Measurements from ENCODE around the gene JPH3.
A peak's percentile ranks its signal among the peaks of the same experiment; 100 is the strongest.

The JPH3 gene

DNA sequence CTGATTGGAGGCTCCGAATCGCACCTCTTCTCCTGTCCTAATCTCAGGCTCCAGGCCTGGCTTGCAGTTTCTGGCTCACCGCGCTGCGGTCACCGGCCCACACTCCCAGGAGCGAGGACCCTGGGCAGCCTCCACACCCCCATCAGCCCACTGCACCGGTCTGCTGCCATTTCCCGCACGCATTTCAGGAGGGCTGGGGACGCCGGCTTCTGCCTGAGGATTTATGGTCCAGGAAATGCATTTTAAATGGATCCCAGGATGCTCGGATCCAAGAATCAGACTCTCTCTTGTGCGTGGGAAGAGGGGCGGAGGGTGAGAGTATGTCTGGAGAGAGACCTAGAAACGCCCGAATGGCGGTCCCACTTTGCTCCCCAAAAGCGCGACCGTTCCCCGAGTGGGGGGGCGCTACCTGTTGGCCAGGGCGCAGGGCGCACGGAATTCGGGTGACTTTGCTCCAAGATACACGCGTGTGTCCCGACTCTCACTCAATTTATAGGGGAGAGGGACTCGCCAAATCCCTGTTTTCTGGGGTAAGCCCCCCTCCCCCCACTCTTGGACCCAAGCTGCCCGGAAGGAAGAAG lies 817 bp upstream of the JPH3 start:
- DNase-seq = no peak

DNA sequence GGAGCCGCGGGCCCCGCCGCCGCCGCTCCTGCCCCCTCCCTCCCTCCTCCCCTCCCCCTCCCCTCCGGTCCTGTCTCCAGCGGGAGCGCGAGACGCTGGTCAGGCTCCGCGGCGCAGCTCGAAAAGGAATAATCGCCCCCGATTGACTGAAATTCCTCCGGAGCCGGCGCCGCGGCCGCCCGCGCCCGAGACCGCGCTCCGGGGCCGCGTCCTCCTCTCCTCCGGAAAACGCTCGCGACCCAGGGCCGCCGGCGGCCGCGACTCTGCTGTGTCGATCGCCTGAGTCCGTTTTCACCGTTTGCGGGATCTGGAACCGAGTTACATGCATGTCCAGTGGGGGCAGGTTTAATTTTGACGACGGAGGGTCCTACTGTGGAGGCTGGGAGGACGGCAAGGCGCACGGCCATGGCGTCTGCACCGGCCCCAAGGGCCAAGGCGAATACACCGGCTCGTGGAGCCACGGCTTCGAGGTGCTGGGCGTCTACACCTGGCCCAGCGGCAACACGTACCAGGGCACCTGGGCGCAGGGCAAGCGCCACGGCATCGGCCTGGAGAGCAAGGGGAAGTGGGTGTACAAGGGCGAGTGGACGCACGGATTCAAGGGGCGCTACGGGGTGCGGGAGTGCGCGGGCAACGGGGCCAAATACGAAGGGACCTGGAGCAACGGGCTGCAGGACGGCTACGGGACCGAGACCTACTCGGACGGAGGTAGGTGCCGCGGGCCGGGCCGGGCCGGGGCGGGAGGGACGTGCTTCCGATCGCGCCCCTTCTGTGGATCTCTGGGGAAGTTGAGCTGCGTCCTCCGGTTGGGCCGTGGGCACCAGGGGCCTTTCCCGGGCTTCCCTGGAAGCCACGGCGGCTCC lies 744 bp downstream of the JPH3 start:
- no peak for DNase-seq

DNA sequence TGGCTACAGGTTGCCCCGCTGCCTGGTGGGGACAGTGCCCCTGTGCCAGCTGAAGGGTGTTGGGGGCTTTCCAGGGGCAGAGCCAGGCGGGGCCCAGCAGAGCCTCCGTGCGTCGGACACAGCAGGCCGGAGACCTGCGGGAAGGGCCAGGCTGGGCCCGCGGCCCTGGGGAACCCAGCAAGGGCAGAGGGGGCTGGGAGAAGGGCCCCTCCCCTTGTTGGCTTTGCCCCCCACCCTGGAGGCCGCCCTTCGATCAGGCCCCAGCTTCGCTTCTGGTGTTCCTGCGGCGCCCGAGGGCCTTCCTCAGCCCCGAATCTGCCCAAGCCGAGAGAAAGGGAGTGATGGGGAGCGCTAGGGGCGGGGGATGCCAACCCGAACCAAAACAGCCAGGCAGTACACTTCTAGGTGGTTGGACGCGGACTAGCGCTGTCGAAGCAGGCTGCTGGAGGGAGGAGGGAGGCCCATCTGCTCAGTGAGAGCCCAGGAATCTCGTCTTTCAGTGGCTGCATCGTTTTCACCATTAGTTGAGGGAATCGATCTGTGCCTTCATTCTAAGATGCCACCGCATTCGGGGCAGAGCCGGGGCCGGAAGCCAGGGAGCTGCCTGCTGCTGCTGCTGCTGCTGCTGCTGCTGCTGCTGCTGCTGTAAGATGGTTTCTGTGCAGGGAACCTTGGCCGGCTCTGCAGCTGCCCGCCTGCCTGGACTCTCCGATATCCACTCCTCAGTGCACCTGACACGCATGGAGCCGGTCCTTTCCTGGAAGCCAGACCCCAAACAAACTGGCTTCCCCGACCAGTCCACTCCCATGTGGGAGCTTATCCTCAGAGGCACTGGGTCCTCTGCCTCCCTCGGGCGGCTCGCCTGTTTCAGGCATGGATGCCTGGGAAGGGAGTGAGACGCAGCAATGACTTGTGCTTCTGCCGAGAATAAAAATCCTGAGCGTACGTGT lies 1.7 kb downstream of the JPH3 start:
- no peak for DNase-seq

DNA sequence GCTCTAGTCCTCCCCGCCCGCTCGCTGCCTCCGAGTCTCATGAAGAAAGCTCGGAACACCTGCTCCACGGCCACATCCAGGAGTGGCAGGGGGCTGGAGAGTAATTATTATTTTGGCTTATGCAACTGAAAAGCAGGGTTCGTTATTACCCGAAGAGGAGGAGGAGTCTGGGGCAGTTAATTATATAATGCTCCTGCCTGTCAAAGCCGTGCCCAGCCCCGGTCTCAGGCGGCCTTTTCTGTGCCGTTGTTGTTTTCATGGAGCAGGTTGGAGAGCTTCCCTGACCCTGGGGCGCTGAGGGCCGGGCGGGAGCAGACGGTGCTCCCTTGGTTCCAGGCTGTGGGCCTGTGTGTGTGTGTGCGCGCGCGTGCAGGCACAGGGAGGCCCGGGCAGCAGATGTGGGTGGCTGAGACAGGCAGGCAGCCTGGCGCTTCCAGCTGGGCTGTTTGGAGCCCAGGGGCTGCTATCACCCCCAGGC lies 2.4 kb downstream of the JPH3 start:
- DNase-seq = no peak

DNA sequence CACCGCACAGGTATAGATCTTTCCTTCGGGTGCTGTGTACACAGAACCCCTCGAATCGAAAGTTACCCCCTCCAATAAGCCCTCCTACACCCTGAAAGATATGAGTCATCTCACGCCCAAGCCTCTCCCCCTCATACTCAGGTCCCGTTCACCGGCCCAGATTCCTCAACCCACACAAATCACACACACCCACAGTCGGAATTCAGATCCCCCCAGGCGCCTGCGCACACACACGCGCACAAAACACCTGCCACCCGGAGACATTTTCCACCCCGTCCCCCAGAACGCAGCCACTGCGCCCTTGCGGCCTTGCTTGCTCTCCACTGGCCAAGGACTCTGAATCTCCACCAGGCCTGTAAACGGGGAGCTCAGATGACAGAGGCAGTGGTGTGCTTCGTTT lies 4.9 kb downstream of the JPH3 start:
- DNase-seq = no peak

DNA sequence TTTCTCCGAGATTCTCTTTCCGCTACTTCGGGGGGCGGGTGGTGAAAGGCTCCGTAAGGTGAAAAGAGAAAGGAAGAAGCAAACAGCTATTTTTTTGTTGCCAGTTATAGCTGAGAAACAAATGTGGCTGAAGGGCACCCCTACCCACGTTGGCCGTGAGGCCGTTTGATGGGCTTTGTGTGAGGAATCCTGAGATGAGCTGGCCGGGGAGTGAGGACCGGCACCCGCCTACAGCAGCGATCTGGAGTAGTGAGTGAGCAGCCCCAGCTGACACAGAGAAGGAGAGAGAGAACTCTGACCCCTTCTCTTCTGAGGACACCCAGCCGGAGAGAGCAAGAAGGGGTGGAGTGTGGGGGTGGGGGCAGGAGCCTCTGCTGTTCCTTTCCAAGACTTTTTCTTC lies 5.6 kb downstream of the JPH3 start:
- no peak for DNase-seq

DNA sequence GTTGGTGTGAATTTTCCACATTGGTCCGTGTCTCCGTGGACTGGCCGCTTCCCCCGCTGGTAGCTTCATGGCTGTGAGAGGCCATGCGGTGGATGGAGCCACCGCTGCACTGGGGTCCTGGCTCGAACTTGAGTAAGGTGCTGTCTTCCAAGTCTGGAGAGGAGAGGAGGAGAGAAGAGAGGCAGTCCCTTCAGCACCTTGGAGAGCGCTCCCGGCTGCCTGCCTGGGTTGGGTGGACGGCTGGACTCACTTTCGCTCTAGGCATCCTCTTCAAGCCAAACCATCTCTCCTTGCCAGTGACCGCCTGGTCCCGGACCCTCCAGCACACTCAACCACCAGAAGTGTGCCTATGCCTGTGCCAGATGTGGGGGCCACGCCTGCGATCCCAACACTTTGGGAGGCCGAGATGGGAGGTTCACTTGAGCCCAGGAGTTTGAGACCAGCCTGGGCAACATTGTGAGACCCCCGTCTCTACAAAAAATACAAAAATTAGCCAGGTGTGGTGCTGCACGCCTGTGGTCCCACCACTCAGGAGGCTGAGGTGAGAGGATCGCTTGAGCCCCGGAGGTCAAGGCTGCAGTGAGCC lies 6.2 kb downstream of the JPH3 start:
- DNase-seq = peak; percentile 6 to 42

DNA sequence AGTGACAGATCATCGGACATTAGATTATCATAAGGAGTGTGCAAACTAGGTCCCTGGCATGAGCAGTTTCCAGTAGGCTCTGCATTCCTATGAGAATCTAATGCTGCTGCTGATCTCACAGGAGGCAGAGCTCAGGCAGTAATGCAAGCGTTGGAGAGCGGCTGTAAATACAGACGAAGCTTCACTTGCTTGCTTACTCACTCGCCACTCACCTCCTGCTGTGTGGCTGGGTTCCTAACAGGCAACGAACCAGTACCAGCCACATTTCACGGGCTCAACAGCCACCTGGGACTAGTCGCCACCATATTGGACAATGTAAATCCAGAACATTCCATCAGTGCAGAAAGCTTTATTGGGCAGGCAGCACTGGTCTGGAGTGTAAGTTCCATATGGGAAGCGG lies 7.7 kb downstream of the JPH3 start:
- DNase-seq = no peak

DNA sequence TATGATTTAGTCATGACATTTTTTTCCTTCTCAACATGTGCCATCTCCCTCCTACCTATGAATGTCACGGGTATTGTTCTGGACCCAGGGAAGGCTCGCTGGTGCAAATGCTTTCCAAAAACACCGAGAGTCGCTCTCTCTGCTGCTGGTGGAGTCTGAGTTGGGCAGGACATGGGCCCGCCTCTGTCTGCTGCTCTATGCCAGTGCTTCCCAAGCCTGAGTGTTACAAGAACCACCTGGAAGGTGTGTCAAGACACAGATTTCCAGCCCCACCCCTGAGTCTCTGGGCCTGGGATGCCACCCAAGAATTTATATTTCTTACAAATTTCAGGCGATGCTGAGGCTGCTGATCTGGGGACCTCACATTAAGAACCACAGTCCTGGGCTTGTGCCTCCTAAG lies 9.1 kb downstream of the JPH3 start:
- DNase-seq = no peak

DNA sequence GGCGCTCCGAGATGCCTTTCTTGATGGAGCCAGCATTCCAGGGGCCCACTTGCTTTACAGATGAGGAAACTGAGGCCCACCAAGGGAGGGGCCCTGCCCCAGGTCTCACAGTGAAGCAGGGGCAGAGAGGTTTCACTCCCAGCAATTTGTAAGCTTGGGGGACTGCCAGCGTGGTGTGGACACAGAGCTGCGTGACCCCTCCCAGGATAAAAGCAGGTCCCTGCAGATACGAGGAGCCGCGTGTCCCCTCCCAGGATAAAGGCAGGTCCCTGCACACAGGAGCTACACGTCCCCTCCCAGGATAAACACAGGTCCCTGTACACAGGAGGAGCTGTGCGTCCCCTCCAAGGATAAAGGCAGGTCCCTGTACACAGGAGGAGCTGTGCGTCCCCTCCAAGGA lies 11.7 kb downstream of the JPH3 start:
- DNase-seq = no peak

DNA sequence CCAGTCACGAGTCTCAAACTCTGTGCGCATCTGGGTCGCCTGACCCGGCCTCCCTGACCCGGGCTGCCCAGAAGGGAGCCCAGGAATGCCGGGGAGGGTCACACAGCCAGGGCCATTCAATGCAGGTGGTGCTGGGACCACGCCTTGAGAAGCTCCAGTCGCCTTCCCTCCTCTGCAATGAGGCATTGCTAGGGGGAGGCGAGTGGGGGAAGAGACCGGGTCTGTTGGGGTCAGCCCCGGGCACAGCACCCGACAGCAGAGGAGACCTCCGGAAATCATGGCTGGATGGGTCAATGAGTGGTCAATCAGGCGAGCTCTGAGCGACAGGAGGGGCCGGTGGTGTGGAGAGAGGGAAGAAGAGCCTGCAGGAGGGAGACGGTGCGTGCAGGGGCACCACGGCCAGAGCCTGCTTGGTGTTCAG lies 13.3 kb downstream of the JPH3 start:
- DNase-seq = no peak

DNA sequence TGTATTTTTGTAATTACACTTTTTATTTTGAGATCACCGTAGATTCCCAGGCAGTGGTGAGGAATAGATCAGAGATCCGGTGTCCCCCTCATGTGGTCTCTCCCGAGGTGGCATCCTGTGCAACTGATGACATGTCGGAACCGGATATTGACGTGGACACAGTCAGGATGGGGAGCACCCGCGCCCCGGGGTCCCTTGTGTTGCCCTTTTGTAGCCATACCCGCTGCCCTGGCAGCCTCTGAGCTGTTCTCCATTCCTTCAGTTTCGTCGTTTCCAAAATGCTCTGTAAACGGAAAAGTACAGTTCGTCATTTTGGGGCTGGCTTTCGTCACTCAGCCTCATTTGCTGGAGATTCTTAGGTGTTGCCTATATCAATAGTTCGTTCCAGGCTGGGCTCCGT lies 14.2 kb downstream of the JPH3 start:
- DNase-seq = no peak

DNA sequence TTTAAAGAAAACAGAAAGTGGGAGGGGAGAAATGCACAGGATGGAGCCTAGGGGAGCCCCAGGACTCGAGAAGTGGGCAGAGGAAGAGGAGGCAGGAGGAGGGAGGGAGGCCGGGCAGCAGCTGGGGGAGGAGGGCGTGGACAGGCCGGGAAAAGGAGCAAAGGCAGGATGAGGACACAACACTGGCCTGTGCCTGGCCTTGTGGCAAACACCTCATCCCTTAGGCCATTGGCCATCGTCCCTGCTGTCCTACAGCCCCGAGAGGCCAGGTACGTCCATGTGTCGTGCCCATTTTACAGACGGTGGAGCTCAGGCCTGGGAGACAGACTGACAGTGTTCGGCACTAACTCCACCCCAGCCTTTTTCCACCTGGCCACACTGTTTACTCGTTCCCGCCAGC lies 15.9 kb downstream of the JPH3 start:
- no peak for DNase-seq

DNA sequence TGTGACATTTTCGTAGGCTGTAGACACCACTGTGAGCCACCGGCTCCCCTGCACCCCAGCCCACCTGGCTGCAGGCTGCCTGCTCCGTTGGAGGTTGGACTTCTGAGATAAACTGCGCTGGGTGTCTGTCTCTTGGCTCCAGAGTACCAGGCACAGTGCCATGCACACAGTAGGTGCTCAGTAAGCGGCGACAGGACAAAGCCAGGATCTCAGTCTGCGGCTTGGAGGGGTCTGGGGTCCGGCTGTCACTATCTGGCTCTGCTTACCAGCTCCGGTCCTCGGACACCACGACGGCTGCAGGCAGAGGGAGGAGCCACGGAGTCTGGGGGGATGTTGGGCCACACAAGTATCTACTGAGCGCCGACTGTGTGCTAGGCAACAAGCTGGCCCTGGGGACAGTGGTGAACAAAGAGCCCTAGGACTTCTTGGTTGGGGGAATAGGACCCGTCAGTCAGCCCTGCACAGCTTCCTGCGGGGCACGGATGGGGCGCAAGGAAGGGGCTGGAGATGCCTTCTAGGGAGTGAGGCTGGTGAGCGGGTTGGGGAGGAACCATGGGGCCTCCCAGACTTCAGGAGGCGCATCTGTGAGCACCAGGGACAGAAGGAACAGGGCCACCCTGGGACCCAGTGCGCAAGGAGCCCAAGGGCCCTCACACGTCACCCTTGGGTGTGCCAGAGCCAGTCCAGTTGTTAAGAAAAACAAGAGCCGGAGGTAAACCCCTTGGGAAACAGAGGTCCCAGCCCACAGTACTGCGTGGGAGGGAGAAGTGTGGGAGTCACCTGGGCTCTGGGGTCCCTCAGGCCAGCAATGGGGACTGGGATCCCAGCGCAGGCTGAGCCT lies 17.3 kb downstream of the JPH3 start:
- no peak for DNase-seq

DNA sequence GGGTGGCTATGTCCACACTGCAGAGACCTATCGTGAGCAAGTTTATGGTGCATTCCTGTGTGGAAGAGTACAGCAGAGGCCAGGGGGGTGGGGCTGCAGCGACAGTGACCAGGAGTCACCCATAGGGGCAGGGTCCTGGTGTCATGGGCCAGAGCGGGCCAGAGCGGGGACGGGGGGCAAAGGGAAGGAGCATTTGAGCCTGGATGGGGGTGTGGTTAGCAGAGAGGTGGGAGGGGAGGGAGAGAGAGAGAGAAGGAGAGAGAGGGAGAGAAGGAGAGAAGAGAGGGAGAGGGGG lies 17.8 kb downstream of the JPH3 start:
- no peak for DNase-seq

DNA sequence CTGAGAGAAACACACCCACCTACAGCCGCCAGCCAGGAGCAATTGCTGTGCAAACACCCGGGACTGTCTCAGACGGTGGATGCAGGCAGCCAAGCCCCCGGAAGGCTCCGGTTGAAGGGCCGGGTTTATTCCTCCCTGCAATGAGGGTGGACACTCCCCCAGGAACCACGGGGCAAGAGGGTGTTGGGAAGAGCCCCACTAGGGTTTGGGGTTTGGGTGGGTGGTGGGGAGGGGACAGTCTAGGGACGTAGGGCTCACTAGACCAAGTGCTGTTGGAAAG lies 19.2 kb downstream of the JPH3 start:
- no peak for DNase-seq

DNA sequence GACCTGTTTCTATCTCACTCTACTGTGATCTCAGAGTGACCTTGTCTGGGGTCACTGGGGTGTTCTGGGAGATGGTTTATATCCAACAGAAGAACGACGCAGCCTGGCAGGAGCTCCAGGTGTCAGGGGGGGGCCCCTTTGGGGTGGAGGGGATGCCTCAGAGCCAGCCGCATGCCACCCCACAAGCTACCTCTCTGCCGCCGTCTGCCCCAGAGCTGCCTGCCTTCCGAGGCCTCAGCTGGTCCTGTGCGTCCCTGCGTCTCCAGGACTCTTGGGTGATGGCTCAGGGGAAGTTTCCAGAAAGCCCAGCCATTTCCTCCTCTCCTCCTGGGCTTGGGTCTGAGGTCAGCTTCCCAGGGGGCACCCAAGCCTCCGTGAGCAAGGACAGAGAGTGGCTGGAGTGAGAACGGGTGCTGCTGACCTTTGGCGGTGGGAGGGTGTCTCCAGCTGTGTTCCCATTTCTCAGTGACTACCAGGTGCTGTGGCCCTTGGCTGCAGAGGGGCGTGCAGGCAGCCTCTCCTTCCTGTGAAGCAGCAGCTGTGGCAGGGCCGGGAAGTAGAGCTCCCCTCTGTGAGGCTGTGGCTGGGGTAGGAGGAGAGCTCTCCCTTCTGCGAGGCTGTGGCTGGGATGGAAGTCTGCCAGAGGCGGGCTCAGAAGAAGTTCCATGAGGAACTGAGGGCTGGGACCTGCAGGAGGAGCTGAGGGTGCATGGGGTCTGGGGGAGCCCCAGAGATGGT lies 19.8 kb downstream of the JPH3 start:
- no peak for DNase-seq

DNA sequence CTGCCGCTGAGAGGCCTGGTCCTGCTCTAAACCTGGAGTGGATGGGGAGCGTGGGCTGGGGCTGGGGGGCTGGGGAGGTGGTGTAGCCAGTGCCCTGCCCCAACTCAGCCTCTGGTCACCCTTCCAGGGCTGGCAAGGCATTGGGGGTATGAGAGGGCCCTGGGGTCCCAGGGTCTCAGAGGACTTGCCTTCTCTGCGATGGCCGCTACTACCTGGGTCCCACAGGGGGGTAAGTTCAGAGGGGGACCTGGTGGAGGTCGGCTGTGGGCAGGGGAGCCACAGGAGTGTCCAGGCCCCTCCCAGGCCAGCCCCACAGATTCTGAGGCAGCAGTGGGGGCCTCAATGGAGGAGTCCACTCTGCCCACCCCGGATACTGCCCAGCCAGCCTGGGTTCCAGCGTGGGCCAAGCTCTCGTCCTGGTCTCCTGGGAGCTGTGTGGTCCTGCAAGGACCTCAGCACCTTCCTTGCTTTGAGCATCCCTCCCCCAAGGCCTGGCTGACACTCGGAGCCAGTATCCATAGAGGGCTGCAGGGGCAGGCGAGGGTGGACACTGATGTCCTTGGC lies 20.5 kb downstream of the JPH3 start:
- DNase-seq = no peak

DNA sequence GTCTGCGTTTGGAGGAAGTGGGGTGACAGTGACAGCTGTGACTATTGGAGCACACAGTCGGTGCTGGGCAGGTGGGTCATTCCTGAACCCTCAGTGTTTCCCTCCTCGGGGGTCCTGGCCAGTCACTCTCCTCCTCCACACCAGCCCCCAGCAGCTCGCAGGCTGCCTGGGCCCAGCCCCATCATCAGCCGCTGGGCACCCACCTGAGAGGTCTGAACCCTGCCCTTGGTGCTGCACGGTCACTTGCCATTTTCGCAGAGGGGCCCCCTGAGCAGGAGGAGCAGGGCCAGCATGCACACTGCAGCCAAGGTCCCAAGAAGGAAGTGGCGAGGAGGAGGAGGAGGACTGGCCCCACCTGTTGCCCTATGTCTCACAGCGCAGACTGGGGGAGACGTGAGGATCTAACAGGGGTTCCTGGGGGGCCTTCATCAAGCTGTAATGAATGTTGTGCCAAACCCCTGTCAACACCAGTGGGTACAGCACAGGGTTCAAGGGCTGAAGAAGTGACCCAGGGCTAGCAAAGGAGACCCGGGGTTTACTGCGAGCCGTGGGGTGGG lies 23.0 kb downstream of the JPH3 start:
- no peak for DNase-seq

DNA sequence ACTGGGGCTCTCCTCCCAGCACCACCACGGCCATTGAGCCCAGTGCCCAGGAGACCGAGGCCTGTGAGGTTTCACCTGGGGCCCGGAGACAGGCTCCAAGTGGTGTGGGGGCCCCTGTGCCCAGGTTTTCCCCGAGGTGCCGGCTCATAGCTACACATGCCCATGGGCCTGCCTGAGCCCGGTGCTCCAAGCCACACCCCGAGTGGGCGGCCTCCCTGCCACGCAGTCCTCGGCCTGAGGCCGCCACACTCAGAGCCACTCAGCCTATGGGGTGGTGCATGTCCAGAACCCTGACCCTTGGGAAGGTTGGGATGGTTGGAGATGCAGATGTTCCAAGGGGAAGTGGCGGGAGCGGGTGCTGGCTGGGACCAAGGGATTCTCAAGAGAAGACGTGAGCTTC lies 24.1 kb downstream of the JPH3 start:
- DNase-seq = no peak

DNA sequence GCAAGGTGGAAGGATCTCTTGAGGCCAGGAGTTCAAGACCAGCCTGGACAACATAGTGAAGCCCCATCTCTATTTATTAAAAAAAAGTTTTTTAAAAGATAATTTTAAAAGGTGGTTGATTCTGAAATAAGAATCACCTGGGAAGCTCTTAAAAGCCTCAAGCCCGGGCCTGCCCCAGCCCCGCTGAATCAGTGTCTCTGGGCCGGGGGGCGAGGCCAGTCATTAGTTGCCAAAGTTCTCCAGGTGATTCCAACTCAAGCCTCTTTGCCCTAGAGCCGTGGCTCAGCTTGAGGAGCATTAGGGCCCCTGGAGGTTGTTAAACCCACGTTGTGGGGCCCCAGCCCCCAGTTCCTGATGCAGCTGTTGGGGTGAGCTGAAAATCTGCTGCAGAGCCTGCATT lies 24.6 kb downstream of the JPH3 start:
- no peak for DNase-seq
